Measurements from ENCODE around the gene GP1BB.

DNA sequence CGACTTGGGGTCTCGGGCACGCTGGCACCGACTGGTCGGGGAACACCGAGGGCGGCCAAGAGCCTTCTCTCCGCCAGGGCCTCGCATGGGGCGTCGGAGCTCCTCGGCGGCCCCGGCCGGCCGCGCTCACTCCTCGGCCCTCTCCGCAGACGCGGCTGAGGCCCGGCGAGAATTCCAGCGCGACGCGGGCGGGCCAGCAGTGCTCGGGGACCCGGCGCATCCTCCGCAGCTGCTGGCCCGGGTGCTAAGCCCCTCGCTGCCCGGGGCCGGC, 42.8 kb downstream of the GP1BB start:
- TF ChIP-seq, protein P1, sequence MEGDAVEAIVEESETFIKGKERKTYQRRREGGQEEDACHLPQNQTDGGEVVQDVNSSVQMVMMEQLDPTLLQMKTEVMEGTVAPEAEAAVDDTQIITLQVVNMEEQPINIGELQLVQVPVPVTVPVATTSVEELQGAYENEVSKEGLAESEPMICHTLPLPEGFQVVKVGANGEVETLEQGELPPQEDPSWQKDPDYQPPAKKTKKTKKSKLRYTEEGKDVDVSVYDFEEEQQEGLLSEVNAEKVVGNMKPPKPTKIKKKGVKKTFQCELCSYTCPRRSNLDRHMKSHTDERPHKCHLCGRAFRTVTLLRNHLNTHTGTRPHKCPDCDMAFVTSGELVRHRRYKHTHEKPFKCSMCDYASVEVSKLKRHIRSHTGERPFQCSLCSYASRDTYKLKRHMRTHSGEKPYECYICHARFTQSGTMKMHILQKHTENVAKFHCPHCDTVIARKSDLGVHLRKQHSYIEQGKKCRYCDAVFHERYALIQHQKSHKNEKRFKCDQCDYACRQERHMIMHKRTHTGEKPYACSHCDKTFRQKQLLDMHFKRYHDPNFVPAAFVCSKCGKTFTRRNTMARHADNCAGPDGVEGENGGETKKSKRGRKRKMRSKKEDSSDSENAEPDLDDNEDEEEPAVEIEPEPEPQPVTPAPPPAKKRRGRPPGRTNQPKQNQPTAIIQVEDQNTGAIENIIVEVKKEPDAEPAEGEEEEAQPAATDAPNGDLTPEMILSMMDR (IDR thresholded peaks at IDR 0.05 in 4 of 5, conservative IDR thresholded peaks at IDR 0.05 in 1 of 5), result no peak
- no peak for TF ChIP-seq POLR2A (IDR thresholded peaks at IDR 0.05)
